Stimulated activated CD8-positive, alpha-beta memory T cell treated with anti-CD3 and anti-CD28 coated beads, Interleukin-12 subunit alpha, Interleukin-12 subunit beta, amount 100 ng/mL, for 24 hours (primary cell): ENCODE results near the gene VAT1L.

ENCODE experiments used
- DNase-seq: peaks from one replicate; pipeline ENCODE4 v3.0.0-alpha.2; 2020; ENCODE audit errors: extremely low read depth

VAT1L gene

GRCh38 chr16:77781091-77781490, 7.3 kb upstream of the VAT1L start:
- no peak for DNase-seq

- no peak for DNase-seq
These were observed 5.7 kb upstream of the VAT1L start for GRCh38 chr16:77782694-77783093.

GRCh38 chr16:77784441-77785372, 3.7 kb upstream of the VAT1L start:
- DNase-seq, result no peak

GRCh38 chr16:77785373-77785764, 3.0 kb upstream of the VAT1L start:
- no peak for DNase-seq

GRCh38 chr16:77786186-77786847, 2.0 kb upstream of the VAT1L start:
- DNase-seq, result no peak

GRCh38 chr16:77787452-77787851, 912 bp upstream of the VAT1L start:
- DNase-seq, result no peak

- no peak for DNase-seq
These were observed 983 bp downstream of the VAT1L start for GRCh38 chr16:77789085-77790008.

GRCh38 chr16:77790009-77790372, 1.6 kb downstream of the VAT1L start:
- DNase-seq, result no peak

- DNase-seq, result no peak
These were observed 2.5 kb downstream of the VAT1L start for GRCh38 chr16:77790912-77791311.

GRCh38 chr16:77793417-77793816, 5.1 kb downstream of the VAT1L start:
- no peak for DNase-seq

- no peak for DNase-seq
These were observed 6.2 kb downstream of the VAT1L start for GRCh38 chr16:77794586-77794985.

GRCh38 chr16:77801817-77802216, 13.5 kb downstream of the VAT1L start:
- no peak for DNase-seq

GRCh38 chr16:77805398-77805797, 17.0 kb downstream of the VAT1L start:
- no peak for DNase-seq

GRCh38 chr16:77807021-77807420, 18.7 kb downstream of the VAT1L start:
- DNase-seq, result no peak

GRCh38 chr16:77812856-77813500, 24.6 kb downstream of the VAT1L start:
- DNase-seq, result no peak

GRCh38 chr16:77816293-77816692, 27.9 kb downstream of the VAT1L start:
- no peak for DNase-seq

- no peak for DNase-seq
These were observed 32.0 kb downstream of the VAT1L start for GRCh38 chr16:77820340-77820739.

- no peak for DNase-seq
These were observed 34.3 kb downstream of the VAT1L start for GRCh38 chr16:77822661-77823060.

- DNase-seq, result no peak
These were observed 34.7 kb downstream of the VAT1L start for GRCh38 chr16:77823067-77823466.

GRCh38 chr16:77825196-77825595, 36.8 kb downstream of the VAT1L start:
- DNase-seq, result no peak

- no peak for DNase-seq
These were observed 38.7 kb downstream of the VAT1L start for GRCh38 chr16:77827032-77827431.
